ENCODE results near the gene PEX10.
A peak's percentile ranks its signal among the peaks of the same experiment; 100 is the strongest.

PEX10 gene

DNA sequence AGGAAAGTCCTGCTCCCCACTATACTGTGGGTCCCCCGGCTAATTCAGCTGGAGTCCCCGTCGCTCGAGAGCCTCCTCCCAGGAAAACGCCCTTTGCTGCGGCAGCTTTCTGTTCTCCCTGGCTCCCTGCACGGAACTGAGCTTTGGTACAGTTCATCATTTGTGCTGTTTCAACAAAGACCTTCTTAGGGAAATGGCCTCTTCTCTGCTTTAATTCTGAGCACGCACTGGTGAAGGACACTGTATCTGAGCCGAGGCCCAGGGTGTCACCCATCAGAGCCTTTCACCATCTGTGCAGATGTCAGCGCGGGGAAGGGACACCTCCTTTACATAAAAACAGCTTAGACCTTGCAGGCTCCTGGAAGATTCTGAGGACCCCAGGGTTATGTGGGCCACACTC lies 13.5 kb upstream of the PEX10 start:
- DNase-seq (ENCODE audit: low read depth in 2 of 2): no peak

GRCh38 chr1:2422523-2422922 lies 10.2 kb upstream of the PEX10 start:
- DNase-seq (ENCODE audit: low read depth in 2 of 2): no peak

GRCh38 chr1:2419416-2419815 lies 7.1 kb upstream of the PEX10 start:
- DNase-seq (ENCODE audit: low read depth in 2 of 2): no peak

DNA sequence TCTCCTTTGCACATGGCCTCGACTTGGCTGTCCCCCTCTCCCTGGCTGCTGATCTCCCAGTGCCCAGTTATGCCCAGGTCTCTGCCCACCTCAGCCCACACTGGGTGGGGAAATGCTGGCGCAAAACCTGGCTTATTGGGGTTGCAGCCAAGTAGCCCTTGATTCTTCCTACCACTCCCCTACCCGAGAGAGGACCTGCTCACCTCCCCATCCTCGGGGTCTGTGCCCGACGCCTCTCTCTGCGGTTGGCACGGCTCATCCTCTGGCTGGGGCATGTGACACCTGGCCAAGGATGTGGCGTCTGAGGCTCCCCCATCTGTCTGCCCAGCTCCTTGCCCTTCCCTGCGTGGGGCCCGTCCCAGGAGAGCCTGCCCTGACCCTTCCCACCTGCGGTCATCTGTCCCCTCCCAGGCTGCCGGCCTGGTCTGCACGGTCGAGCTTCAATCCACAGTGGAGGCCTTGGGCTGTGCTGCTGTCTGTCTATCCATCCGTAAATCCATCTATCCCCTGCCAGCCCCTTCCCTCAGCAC lies 6.5 kb upstream of the PEX10 start:
- DNase-seq (ENCODE audit: low read depth in 2 of 2): no peak

DNA sequence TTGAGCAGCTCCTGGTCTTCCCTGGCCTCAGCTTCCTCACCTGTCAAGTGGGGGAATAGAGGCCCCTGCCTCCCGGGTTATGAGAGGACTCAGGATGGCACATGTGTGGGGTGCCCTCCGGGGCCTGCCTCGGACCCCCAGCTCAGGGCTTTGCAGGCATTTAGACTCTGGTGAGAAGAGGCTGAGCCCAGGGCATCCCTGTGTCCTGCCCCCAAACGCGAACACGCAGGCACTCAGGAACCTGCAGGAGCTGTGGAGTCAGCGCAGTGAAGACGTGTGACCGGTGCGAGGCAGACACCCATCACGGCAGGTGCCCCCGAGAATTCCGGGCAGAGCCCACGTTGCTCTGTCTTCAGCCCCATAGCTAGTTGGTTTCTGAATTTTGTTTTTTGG lies 5.5 kb upstream of the PEX10 start:
- DNase-seq (ENCODE audit: low read depth in 2 of 2): no peak

DNA sequence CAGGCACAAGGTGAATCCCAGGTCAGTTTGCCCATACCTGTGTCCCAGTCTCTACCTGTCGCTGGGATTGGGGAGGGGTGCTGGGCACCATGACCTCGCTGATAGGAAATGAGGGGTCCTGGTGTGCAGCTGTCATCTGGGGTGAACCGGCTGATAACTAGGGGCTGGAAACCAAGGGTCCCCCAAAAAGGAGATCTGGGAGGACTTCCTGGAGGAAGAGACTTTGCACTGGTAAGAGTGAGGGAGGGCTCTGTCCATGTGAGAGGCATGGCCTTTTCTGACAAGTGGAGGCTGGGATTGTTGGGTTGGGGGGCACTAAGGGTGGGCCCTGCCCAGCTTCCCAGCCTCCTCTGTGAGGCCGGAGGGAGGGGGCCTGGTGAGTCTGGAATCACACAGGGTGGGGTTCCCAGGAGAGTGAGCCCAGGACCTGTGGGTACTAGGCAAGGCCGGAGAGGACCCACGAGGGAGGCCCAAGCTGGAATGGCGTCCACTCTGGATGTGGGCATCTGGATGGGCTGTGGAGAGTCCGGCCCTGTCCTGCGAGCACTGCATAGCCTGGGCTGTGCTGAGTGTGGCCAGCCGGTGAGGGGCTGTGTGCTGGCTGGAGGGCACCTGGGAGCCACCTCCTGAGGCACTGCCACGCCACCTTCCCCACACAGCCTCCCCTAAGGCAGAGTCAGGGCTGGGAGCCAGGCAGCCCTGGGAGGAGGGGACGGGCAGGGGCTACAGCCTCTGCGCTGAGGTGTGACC lies 4.9 kb upstream of the PEX10 start:
- DNase-seq (ENCODE audit: low read depth in 2 of 2): no peak

GRCh38 chr1:2416403-2416802 lies 4.0 kb upstream of the PEX10 start:
- no peak for DNase-seq (ENCODE audit: low read depth in 2 of 2)

DNA sequence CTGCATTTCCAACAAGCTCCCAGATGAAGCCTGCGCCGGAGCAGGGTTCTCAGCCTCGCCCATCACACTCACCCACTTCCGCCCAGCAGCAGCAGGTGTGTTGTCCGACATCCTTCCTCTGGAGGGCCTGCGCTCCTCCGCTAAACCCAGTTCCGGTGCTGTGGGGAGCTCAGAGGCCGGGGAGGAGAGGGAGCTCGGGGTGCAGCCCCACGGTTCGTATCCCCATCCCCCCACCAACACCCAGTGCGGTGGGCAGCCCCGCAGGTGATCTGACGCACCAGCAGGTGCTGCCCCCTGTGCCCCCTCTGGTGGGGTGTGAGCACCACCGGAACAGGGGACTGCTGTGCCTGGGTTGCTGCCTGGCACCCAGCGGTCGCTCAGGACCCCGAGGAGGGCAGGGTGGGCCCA lies 3.4 kb upstream of the PEX10 start:
- DNase-seq (ENCODE audit: low read depth in 2 of 2): no peak

GRCh38 chr1:2415337-2415736 lies 3.0 kb upstream of the PEX10 start:
- DNase-seq (ENCODE audit: low read depth in 2 of 2): no peak

DNA sequence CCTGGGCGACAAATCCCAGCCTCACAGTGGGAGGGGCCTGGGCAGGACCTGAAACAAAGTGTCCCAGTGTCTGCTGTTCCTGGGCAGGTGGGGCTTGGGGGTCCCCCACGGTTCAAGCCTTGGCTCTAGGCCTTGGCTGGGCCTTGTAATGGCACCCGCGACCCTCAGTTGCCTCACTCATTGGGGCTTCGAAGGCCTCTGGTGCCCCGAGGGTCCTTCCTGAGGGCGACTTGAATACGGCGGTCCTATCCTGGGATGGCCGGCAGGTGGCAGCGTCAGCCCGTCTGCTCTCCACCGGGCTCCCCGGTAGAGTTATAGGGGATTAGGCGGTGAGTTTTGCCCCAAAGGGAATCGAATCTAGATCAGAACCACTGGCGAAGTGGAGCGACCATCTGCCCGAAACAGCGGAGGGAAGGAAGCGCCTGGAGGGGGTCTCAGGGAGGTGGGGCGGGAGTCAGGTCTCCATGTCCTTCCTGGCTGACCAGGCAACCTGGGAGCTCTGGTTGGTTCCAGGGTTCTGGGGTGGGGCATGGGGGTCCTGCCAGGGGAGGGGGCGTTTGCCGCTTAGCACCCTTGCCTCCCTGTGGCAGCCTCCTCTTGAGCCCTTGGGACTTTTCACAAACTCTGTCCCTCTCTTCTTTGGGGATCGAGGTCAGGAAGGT lies 2.1 kb upstream of the PEX10 start:
- peak; percentile 68 to 70 for DNase-seq (ENCODE audit: low read depth in 2 of 2)

- DNase-seq (ENCODE audit: low read depth in 2 of 2): no peak
These were observed 1.3 kb upstream of the PEX10 start for GRCh38 chr1:2413495-2414296.

- no peak for DNase-seq (ENCODE audit: low read depth in 2 of 2)
These were observed 570 bp upstream of the PEX10 start for GRCh38 chr1:2412773-2413494.

DNA sequence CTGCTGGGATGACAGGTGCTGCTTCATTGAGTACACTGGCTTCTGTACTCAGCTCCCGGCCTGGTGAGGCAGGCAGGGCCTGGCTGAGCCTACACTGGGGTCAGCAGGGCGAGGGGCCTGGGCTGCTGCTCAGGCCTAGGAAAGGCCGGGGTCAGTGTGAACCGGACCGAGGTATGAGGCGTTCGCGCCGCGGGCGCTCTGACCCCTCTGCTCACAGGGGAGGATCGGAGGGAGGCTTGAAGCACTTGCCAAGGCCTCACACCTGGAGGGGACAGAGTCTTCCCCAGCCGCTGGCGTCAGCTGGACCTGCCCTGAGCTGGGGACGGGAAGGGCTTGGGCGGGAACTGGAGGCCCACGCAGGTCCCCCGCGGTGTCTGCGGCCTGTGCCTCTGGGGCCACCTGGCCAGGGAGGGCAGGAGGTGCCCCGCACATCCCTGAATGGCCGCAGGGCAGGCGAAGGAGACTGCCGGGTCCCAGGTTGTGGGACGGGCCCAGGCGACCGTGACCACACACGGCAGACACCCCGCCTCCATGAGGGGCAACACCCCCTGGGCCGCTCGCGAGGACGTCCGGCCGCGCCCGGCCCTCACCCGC lies 466 bp downstream of the PEX10 start:
- DNase-seq (ENCODE audit: low read depth in 2 of 2): no peak

GRCh38 chr1:2409745-2410144 lies 2.6 kb downstream of the PEX10 start:
- no peak for DNase-seq (ENCODE audit: low read depth in 2 of 2)

DNA sequence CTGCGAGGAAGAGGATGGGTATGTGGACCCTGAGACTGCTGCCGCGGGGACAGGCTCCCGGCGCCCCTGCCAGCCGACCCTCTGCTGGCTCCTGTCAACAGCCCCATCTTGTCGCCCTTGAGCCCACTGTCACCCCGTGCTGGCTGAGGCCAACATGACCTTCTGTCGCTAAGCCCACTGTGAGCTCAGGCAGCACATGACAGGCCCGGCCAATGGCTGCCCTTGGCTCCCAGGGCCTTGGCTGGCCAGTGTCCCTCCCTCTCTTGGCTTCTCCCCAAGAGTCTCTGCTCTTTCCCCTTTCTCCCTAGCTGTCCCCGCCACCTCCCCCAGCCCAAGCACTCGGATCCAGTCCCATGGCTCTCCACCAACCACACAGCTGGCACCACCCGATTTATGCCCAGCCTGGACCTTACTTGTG lies 3.5 kb downstream of the PEX10 start:
- no peak for DNase-seq (ENCODE audit: low read depth in 2 of 2)

DNA sequence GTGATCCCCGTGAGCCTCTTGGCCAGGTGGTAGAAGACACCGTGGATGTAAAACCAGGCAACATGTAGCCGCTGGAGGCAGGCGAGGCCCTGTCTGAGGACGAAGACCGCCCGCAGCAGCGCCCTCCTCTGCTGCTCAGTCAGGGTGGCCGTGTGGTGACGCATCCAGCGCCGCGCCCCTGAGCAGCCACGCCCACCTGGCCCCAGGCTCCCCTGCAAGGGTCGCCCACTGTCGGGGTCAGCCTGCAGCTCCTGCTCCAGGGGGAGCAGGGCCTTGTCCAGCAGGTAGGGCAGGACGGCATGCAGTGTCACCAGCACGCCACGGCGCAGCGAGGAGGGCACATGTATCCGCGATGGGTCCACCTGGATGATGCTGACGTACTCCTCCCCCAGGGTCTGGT lies 3.9 kb downstream of the PEX10 start:
- no peak for DNase-seq (ENCODE audit: low read depth in 2 of 2)

- DNase-seq (ENCODE audit: low read depth in 2 of 2): no peak
These were observed 4.4 kb downstream of the PEX10 start for GRCh38 chr1:2407991-2408275.

- no peak for DNase-seq (ENCODE audit: low read depth in 2 of 2)
These were observed 5.0 kb downstream of the PEX10 start for GRCh38 chr1:2407166-2407990.

- DNase-seq (ENCODE audit: low read depth in 2 of 2): no peak
These were observed 5.8 kb downstream of the PEX10 start for GRCh38 chr1:2406451-2407041.

DNA sequence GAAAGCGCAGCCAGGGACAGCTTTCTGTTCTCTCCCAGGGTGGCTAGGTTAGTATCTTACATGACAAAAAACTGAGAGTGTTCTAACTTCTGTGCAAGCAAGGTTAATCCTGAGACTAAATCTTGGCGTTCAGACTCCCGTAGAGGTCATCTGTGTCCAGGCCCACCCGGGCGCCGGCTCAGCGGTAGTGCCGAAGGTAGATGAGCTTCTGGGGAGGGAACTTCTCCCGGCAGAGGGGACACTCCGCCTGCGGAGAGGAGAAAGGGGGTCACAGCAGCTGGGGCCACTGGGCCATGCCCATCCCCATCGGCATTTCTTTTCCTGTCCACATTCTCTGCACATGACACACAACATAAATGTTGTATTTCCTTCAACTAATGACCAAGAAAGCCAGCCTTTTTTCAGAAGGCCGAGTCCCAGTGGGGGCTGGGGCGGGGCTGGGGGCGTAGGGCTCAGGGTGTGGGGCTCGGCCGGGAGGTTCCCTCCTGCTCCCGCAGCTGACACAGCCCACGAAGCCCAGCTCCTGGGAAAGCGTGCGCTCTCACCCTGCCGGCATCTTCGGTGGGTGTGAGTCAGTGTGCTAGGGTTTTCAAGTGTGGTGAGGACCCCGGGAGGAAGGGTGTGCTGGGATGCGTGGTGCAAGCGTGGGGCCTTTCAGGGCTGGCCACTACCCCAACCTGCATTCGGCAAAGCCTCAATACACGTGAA lies 6.6 kb downstream of the PEX10 start:
- no peak for DNase-seq (ENCODE audit: low read depth in 2 of 2)

Measured in activated CD4-positive, alpha-beta T cell treated with anti-CD3 and anti-CD28 coated beads for 24 hours (primary cell).